ENCODE measurements around the gene DUSP19.
"Not testable (repeated sequence)": the region's sequence is repeated elsewhere in the genome, so short reads cannot be mapped to it uniquely, and the experiment has no call there.

The DUSP19 gene

GRCh38 chr2:183078464-183079138 is at the start of gene DUSP19:
DUSP19 (plus strand) TSS chr2:183078747; CDS start chr2:183078934, 187 bp downstream.
- DNase-seq: peak; percentile 68

- DNase-seq: no peak
Observed at GRCh38 chr2:183029219-183029618, 49.3 kb upstream of the DUSP19 start.

- no peak for DNase-seq
Observed at GRCh38 chr2:183031911-183032794, 46.4 kb upstream of the DUSP19 start.

GRCh38 chr2:183033951-183034350 is 44.6 kb upstream of the DUSP19 start:
- DNase-seq: no peak

GRCh38 chr2:183034806-183035205 is 43.7 kb upstream of the DUSP19 start:
- no peak for DNase-seq

GRCh38 chr2:183035298-183035953 is 43.1 kb upstream of the DUSP19 start:
- DNase-seq: no peak

GRCh38 chr2:183035954-183036669 is 42.4 kb upstream of the DUSP19 start:
- DNase-seq: no peak

- DNase-seq: no peak
Observed at GRCh38 chr2:183037074-183037552, 41.4 kb upstream of the DUSP19 start.

GRCh38 chr2:183037553-183038340 is 40.8 kb upstream of the DUSP19 start:
- no peak for DNase-seq

GRCh38 chr2:183038341-183039300 is 39.9 kb upstream of the DUSP19 start, which contains the start of gene NCKAP1:
NCKAP1 (minus strand) TSS chr2:183038457; CDS start chr2:183038099, 358 bp downstream.
- no peak for DNase-seq

- DNase-seq: no peak
Observed at GRCh38 chr2:183040604-183041003, 37.9 kb upstream of the DUSP19 start.

- not testable (repeated sequence) for DNase-seq
Observed at GRCh38 chr2:183043580-183043979, 35.0 kb upstream of the DUSP19 start.

- not testable (repeated sequence) for DNase-seq
Observed at GRCh38 chr2:183047486-183048125, 30.9 kb upstream of the DUSP19 start.

GRCh38 chr2:183049420-183049819 is 29.1 kb upstream of the DUSP19 start:
- DNase-seq: no peak

- DNase-seq: no peak
Observed at GRCh38 chr2:183057333-183057985, 21.1 kb upstream of the DUSP19 start.

GRCh38 chr2:183059561-183059960 is 19.0 kb upstream of the DUSP19 start:
- no peak for DNase-seq

- no peak for DNase-seq
Observed at GRCh38 chr2:183060571-183061231, 17.8 kb upstream of the DUSP19 start.

- no peak for DNase-seq
Observed at GRCh38 chr2:183063083-183063482, 15.5 kb upstream of the DUSP19 start.

GRCh38 chr2:183068561-183068960 is 10.0 kb upstream of the DUSP19 start:
- no peak for DNase-seq

Data from NK-92 treated with Interleukin-12 subunit alpha and Interleukin-12 subunit beta, amount 100 ng/mL, for 24 hours (cell line).